T-helper 17 cell (primary cell): ENCODE data around the gene DYNC1I1. TPM values are rescaled to one million over a fixed set of nuclear protein-coding genes. Genes with fewer than 3 reads are reported as not detected.

ENCODE experiments used
- ATAC-seq: fragments of 150-1000 bp; cut with Tn5 transposase; 2 replicates; pipeline ENCODE4 v1.10.0; 2021; ENCODE audit warnings: mild to moderate bottlenecking, moderate library complexity
- DNase-seq, 3 donors: peaks; one replicate each; pipeline versions ENCODE4 v3.0.0 to v3.0.0-alpha.2; 2020 to 2021
- H3K9me3 ChIP-seq: one replicate; pipeline ENCODE4 v1.7.0; 2013; ENCODE audit warnings: low read length, mild to moderate bottlenecking; ENCODE audit not compliant: control insufficient read depth, poor library complexity, severe bottlenecking
- H3K27ac Mint-ChIP-seq: one replicate; pipeline ENCODE4 v1.8.0; 2022; ENCODE audit warnings: mild to moderate bottlenecking, moderate library complexity, mixed read lengths
- H3K27me3 Mint-ChIP-seq: one replicate; pipeline ENCODE4 v1.8.0; 2022; ENCODE audit warnings: mixed read lengths
- H3K36me3 Mint-ChIP-seq: one replicate; pipeline ENCODE4 v1.8.0; 2022; ENCODE audit warnings: low read depth, mixed read lengths
- H3K4me1 Mint-ChIP-seq: one replicate; pipeline ENCODE4 v1.8.0; 2022; ENCODE audit warnings: mild to moderate bottlenecking, mixed read lengths
- H3K4me3 Mint-ChIP-seq: one replicate; pipeline ENCODE4 v1.8.0; 2022; ENCODE audit warnings: mild to moderate bottlenecking, moderate library complexity, mixed read lengths
- total RNA-seq, 4 donors: library from RNA in 2 of 4; stranded (reverse) in 2 of 4; gene quantifications; one replicate each; pipeline ENCODE4 v1.2.3 and lab custom pipeline; 2022 to 2026

DYNC1I1 gene
- total RNA-seq, 2 donors from 2014 or later: 0.12 to 0.31 TPM

DNA sequence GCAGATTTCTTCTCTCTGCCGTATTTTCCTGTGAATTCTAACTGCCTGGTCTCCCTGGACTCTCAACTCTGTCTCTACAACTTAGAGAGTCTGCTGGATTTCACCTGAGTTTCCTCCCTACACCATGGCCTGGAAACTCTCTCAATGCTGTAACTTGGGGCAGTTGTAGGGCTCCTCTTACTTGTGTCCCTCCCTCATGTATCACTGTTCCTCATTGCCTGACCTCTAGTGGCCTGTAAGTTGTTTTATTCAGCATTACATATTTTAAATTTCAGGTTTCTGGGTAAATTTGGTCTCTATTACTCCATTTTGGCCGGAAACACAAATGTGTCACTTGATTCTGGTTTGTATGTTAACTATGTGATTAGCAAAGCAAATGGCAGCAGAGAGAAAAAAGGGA is 70.9 kb downstream of the DYNC1I1 start:
- H3K27me3 Mint-ChIP-seq: peaks cover 6% of the 10 kb centered on the region
- ATAC-seq: no peak
- H3K4me1 Mint-ChIP-seq: no peaks in the 10 kb centered on the region
- DNase-seq: no peak
- no peak overlapping the region for H3K27ac Mint-ChIP-seq
- no peaks in the 10 kb centered on the region for H3K36me3 Mint-ChIP-seq
- no peaks in the 10 kb centered on the region for H3K9me3 ChIP-seq
- no peak overlapping the region for H3K4me3 Mint-ChIP-seq

DNA sequence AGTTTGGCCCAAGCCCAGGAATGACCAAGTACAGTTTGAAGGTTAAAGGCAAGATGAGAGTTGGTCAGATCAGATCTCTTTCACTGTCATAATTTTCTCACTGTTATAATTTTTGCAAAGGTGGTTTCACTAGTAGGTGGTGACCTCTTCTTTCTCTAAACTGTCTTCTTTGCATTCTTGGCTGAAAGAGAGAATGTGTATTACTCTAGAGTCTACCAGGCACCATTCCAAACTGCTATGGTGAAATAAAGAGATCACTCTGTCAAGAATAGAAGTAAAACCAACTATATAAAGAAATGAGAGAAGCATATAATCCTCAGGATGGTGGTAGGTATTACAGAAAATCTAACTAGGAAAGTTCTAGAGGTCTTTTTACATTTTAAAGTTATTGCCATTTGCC is 72.7 kb downstream of the DYNC1I1 start:
- no peaks in the 10 kb centered on the region for H3K9me3 ChIP-seq
- ATAC-seq: no peak
- H3K36me3 Mint-ChIP-seq: no peaks in the 10 kb centered on the region
- no peak overlapping the region for H3K4me3 Mint-ChIP-seq
- no peak overlapping the region for H3K27ac Mint-ChIP-seq
- H3K4me1 Mint-ChIP-seq: no peaks in the 10 kb centered on the region
- DNase-seq: no peak
- H3K27me3 Mint-ChIP-seq: peaks cover 6% of the 10 kb centered on the region

DNA sequence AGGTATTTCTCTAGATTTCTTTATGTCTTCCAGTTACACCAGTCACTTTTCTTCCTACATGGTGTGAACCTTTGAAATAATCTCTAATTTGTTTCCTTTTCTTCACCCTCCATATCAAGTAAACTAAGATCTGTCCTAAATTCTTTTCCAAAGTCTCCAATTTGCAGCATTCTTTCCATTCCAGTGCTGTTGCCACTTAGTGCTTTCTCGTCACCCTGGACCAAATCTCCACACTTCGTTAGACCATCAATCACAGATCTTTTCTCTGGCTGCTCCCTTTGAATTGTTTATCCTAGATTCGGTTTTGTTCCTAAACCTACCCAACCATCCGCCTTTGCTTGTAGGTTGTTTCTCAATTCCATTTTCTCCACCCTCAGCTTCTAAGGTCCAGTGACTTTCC is 74.7 kb downstream of the DYNC1I1 start:
- Mint-ChIP-seq H3K27me3 (peaks cover 6% of the 10 kb centered on the region), H3K27ac (no peak overlapping the region), H3K4me3 (no peak overlapping the region), H3K4me1 (no peaks in the 10 kb centered on the region), H3K36me3 (no peaks in the 10 kb centered on the region)
- no peaks in the 10 kb centered on the region for H3K9me3 ChIP-seq
- no peak for ATAC-seq
- no peak for DNase-seq

DNA sequence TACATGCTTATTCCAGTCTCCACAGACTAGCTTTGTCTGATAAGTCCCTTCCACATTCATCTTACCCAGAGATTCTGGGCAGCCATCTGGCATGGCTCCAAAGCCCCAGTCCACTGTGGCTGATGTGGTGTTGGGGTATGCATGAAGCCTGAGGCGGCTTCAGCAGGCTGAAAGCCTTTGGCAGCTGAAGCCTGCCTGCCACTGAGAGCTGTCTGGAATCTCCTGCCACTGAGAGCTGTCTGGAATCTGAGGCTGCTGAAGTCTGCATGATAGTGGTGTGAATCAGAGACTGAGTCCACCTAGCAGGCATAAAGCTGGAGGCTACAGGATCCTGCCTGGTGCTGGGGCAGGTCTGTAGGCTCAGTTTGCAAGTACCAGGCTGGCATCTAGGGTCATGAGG is 87.1 kb downstream of the DYNC1I1 start:
- ATAC-seq: no peak
- H3K27ac Mint-ChIP-seq: no peak overlapping the region
- H3K4me3 Mint-ChIP-seq: no peak overlapping the region
- no peaks in the 10 kb centered on the region for H3K27me3 Mint-ChIP-seq
- no peak for DNase-seq
- peaks cover 2% of the 10 kb centered on the region for H3K36me3 Mint-ChIP-seq
- H3K9me3 ChIP-seq: no peaks in the 10 kb centered on the region
- H3K4me1 Mint-ChIP-seq: no peaks in the 10 kb centered on the region

DNA sequence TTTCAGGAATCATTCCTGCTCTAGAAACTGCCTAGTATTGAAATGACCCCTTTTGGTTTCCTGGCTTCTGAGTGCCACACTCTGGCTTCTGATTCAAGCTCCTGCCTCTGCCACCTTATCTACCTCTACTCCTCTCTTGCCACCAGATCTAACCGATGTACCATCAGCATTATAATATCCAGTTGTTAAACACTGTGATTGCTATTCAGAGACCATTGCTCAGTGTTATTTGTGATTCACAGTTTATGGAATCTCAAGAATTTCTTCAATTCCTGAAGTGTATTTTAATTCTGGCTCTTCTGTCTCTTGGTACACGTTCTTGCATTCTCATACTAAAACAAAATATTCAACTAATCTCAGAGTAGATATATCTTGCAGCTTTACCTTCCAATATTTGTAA is 88.7 kb downstream of the DYNC1I1 start:
- peaks cover 6% of the 10 kb centered on the region for H3K27me3 Mint-ChIP-seq
- H3K36me3 Mint-ChIP-seq: peaks cover 2% of the 10 kb centered on the region
- no peak for ATAC-seq
- H3K9me3 ChIP-seq: no peaks in the 10 kb centered on the region
- H3K4me3 Mint-ChIP-seq: no peak overlapping the region
- no peaks in the 10 kb centered on the region for H3K4me1 Mint-ChIP-seq
- no peak for DNase-seq
- no peak overlapping the region for H3K27ac Mint-ChIP-seq

DNA sequence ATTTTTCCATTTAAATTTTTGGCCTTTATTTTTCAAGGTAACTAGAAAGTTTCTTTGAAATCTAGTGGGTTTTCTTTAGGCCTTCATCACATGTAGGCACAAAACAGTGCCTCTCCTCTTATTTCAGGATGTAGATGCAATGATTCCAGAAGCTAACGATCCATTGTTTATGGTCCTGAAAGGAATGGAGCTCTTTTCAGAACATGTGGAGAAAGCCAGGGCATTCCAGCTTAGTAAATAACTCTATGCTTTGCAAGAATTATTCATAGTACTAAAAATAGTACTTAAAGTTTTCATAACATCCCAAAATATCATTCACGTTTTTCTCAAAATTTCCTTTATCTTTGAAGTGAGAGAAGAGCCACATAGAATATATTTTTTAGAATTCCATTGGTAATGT is 91.3 kb downstream of the DYNC1I1 start:
- no peak for ATAC-seq
- no peak for DNase-seq
- Mint-ChIP-seq H3K4me1 (no peaks in the 10 kb centered on the region), H3K27ac (no peak overlapping the region), H3K27me3 (peaks cover 8% of the 10 kb centered on the region), H3K36me3 (peaks cover 2% of the 10 kb centered on the region), H3K4me3 (no peak overlapping the region)
- no peaks in the 10 kb centered on the region for H3K9me3 ChIP-seq

DNA sequence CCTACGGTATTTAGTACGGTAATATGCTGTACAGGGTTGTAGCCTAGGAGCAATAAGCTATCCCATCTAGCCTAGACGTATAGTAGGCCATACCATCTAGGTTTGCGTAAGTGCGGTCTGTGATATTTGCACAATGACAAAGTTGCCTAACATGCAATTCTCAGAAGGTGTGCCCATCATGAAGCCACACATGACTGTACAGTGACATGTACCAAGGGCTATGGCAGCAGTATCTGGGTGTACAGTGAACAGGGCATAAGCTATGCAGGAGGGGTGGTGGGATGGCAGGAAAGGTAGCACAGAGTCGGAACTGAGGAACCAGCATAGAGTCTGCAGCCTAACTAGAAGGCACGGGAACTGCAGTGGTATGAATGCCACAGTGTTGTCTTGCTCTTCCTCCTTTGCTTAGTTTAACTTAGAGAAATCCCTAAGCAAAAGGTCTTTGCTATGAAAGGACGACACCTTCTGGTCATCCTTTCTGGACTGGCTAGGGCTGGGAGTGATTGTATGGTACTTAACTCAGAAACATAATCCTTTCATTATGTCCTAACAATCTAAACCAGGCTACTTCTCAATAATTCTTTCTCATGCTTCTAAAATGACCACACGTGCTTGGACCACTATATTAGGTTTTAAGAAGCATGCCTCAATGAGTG is 93.5 kb downstream of the DYNC1I1 start:
- ATAC-seq: no peak
- H3K4me1 Mint-ChIP-seq: no peaks in the 10 kb centered on the region
- no peak overlapping the region for H3K27ac Mint-ChIP-seq
- no peaks in the 10 kb centered on the region for H3K9me3 ChIP-seq
- H3K27me3 Mint-ChIP-seq: peaks cover 19% of the 10 kb centered on the region
- no peaks in the 10 kb centered on the region for H3K36me3 Mint-ChIP-seq
- no peak for DNase-seq
- H3K4me3 Mint-ChIP-seq: no peak overlapping the region

DNA sequence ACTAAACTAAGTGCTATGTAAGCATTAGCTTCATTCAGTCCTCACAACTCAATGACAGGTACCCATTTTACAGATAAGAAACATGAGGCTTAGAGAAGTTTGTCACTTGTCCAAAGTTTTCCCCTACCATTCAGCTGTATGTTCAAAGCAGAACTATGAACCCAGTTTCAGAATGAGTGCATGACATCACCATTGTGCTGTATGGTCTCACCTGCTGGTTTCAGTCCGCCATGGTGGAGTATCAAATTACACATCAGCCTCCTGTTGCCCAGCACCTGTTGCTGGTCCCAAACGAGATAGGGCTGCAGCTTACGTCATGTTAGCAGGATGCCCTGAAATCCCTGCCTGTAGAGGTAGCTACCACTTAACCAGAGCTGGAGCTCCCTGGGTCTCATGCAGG is 95.0 kb downstream of the DYNC1I1 start:
- H3K9me3 ChIP-seq: no peaks in the 10 kb centered on the region
- H3K4me1 Mint-ChIP-seq: no peaks in the 10 kb centered on the region
- ATAC-seq: no peak

DNA sequence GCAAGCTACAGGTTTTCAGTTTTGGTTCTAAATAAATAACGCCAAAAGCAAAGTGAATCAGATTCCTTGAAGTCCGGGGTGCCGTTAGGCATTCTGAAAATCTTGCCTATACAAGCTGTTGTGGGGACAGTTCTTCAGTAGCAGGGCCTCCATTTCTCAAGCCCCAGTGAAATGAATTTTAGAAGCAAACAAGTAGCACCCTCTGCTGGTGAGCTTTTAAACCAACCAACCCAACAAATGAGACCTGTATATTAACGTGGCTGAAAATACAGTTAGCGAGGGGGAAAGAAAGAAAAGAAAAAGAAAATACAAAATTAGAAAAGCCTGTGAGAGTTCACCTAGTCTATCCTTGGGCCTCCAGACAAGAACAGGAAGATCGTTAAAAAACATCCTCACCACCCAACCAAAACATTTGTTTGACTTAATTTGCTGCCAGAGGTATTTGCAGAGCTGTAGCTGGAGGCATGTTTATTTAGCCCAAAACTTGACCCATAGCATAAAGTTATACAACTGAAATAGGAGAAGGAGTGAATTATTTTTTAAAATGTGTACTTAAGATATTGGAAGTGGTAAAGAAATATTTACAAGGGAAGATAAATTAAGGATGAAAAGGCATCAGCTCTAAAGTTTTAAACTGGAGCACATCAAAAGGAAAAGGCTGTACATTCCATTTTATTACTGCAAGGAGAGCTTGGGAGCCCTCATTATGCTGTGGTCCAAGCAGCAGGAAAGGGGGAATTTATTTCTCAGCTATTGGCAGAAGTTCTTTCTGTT is 98.9 kb downstream of the DYNC1I1 start:
- no peaks in the 10 kb centered on the region for H3K36me3 Mint-ChIP-seq
- no peak overlapping the region for H3K4me3 Mint-ChIP-seq
- H3K27ac Mint-ChIP-seq: no peak overlapping the region
- ATAC-seq: no peak
- H3K27me3 Mint-ChIP-seq: peaks cover 40% of the 10 kb centered on the region
- no peaks in the 10 kb centered on the region for H3K9me3 ChIP-seq
- DNase-seq: no peak
- H3K4me1 Mint-ChIP-seq: no peaks in the 10 kb centered on the region

More for the DNA sequence above, 95.0 kb downstream of the DYNC1I1 start:
- no peak overlapping the region for H3K4me3 Mint-ChIP-seq
- no peak for DNase-seq
- peaks cover 25% of the 10 kb centered on the region for H3K27me3 Mint-ChIP-seq
- no peak overlapping the region for H3K27ac Mint-ChIP-seq
- H3K36me3 Mint-ChIP-seq: no peaks in the 10 kb centered on the region

DNA sequence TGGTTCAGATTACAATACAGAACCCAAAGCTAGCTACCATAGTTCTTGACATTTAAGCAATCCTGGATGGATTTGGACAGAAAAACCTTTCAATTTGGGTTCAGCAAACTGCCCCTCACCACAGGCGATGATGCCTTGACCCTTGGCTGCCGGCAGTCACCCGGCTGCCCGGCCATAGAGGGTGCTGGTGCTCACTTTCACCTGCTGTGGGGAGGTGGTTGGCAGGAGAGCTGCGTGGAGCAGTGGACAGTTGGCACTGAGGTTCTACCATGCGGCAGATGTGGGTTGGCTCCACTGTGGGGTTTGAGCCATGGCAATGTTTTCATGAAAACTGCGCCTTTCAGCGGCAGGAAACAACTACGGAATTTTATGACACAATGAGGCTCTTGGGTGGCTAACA is 99.5 kb downstream of the DYNC1I1 start:
- DNase-seq (no peak), ATAC-seq (no peak)
- no peaks in the 10 kb centered on the region for H3K9me3 ChIP-seq
- H3K27ac Mint-ChIP-seq: no peak overlapping the region
- no peak overlapping the region for H3K4me3 Mint-ChIP-seq
- peaks cover 44% of the 10 kb centered on the region for H3K27me3 Mint-ChIP-seq
- H3K4me1 Mint-ChIP-seq: no peaks in the 10 kb centered on the region
- no peaks in the 10 kb centered on the region for H3K36me3 Mint-ChIP-seq

DNA sequence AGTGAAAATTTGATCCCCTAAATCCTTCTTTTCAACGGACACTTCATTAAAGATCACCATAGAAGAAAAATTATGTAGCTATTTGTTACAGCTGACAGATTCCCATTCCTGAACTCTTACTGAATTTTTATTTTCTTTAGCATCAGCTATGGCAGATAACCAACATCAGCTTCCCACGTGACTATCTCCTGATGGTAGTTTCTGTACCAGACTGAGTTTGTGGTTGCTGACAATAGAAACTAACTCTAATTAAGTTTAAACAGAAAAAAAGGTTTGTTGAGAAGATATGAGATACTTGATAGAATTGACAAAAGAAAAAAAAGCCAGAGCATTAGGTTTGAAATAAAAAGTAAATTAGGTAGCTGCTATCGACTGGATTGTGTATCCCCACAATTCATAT is 101.8 kb downstream of the DYNC1I1 start:
- Mint-ChIP-seq H3K4me3 (no peak overlapping the region), H3K4me1 (no peaks in the 10 kb centered on the region), H3K27me3 (peaks cover 44% of the 10 kb centered on the region), H3K27ac (no peak overlapping the region), H3K36me3 (no peaks in the 10 kb centered on the region)
- no peaks in the 10 kb centered on the region for H3K9me3 ChIP-seq
- DNase-seq (no peak), ATAC-seq (no peak)

DNA sequence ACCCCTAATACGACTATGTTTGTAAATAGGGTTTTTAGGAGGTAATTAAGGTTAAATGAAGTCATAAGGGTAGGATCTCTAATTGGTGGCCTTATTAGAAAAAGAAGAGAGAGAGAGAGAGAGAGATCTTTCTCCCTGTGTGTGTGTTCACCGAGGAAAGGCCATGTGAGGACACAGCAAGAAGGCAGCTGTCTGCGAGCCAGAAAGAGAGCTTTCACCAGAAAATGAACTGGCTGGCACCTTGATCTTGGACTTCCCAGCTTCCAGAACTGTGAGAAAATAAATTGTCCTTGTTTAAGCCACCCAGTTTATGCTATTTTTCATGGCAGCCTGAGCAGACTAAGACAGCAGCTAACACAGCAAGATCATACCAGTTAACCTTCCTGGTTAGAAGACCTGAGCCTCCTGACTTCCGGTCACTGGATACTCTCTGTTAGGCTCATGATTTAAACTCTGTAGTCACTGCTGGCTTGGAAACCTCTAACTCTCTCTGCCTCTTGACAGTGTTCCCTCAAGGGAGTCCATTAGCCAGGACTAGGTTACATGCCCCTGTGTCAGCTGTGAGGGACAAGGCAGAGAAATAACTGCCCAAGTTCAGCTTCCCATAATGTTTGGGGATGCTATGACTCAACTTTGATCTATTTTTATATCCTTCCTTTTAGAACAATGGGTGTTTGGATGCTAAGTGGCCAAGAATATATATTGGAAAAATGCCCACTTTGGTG is 102.3 kb downstream of the DYNC1I1 start:
- ATAC-seq: no peak
- no peak overlapping the region for H3K27ac Mint-ChIP-seq
- H3K36me3 Mint-ChIP-seq: no peaks in the 10 kb centered on the region
- no peaks in the 10 kb centered on the region for H3K9me3 ChIP-seq
- no peaks in the 10 kb centered on the region for H3K4me1 Mint-ChIP-seq
- H3K27me3 Mint-ChIP-seq: peaks cover 39% of the 10 kb centered on the region
- H3K4me3 Mint-ChIP-seq: no peak overlapping the region
- DNase-seq: no peak

DNA sequence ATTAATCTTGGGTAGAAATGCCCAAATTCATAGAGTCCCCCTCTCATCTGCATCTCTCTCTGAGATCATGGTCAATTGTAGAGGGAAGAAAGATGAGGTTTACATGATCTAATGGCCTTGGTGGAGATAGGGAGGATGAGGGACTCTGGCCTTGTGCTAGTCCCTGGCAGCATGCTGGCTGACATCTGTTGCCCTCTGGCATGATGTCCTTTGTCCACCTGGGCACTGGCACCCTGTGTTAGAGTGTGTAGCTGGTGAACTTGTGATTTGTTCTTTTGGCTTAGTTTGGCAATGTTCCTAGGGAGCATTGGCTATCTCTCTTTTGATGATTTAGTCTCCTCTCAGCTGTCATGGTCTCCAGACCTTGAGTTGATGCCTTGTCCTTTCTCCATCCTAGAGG is 103.2 kb downstream of the DYNC1I1 start:
- Mint-ChIP-seq H3K36me3 (no peaks in the 10 kb centered on the region), H3K4me3 (no peak overlapping the region), H3K4me1 (no peaks in the 10 kb centered on the region), H3K27ac (no peak overlapping the region), H3K27me3 (peaks cover 33% of the 10 kb centered on the region)
- ATAC-seq: no peak
- H3K9me3 ChIP-seq: no peaks in the 10 kb centered on the region
- no peak for DNase-seq
